BLaER1 (cell line): Measurements from ENCODE around the gene MYOC.
"Not testable (repeated sequence)": the region's sequence is repeated elsewhere in the genome, so short reads cannot be mapped to it uniquely, and the experiment has no call there.

ENCODE experiments used
- H3K27ac ChIP-seq: shearing (Covaris generic); formaldehyde crosslinking; 2 replicates; pipeline ENCODE4 v1.8.1; 2022
- H3K27me3 ChIP-seq: shearing (Covaris generic); formaldehyde crosslinking; 2 replicates; pipeline ENCODE4 v1.8.1; 2022
- H3K36me3 ChIP-seq: shearing (Covaris generic); formaldehyde crosslinking; 2 replicates; pipeline ENCODE4 v1.8.1; 2022
- H3K4me1 ChIP-seq: shearing (Covaris generic); formaldehyde crosslinking; 2 replicates; pipeline ENCODE4 v1.8.1; 2022
- H3K4me2 ChIP-seq: shearing (Covaris generic); formaldehyde crosslinking; 2 replicates; pipeline ENCODE4 v1.8.1; 2022
- H3K4me3 ChIP-seq: shearing (Covaris generic); formaldehyde crosslinking; 2 replicates; pipeline ENCODE4 v1.8.1; 2022
- H3K9ac ChIP-seq: shearing (Covaris generic); formaldehyde crosslinking; 2 replicates; pipeline ENCODE4 v1.8.1; 2022
- H3K9me3 ChIP-seq: shearing (Covaris generic); formaldehyde crosslinking; 2 replicates; pipeline ENCODE4 v1.8.1; 2022
- H4K20me1 ChIP-seq: shearing (Covaris generic); formaldehyde crosslinking; 2 replicates; pipeline ENCODE4 v1.8.1; 2022
- Cebpa-rat ChIP-seq: shearing (Covaris generic); IDR thresholded peaks from 2 replicates; pipeline ENCODE4 v1.8.1; 2022

The MYOC gene

GRCh38 chr1:171666114-171666769 lies 13.8 kb upstream of the MYOC start:
- Histone ChIP-seq H3K4me3 (no peak overlapping the region), H4K20me1 (no peaks in the 10 kb centered on the region), H3K4me2 (no peak overlapping the region), H3K4me1 (no peaks in the 10 kb centered on the region), H3K27ac (no peak overlapping the region), H3K27me3 (no peaks in the 10 kb centered on the region), H3K36me3 (no peaks in the 10 kb centered on the region), H3K9me3 (peaks cover 7% of the 10 kb centered on the region; the same call in 1 of the 2 replicates), H3K9ac (no peak overlapping the region)
- no peak for TF ChIP-seq Cebpa-rat

GRCh38 chr1:171664976-171665375 lies 12.5 kb upstream of the MYOC start:
- no peaks in the 10 kb centered on the region for H3K4me1 ChIP-seq
- TF ChIP-seq Cebpa-rat, result no peak
- H3K9me3 ChIP-seq, result no peaks in the 10 kb centered on the region
- no peak overlapping the region for H3K9ac ChIP-seq
- no peaks in the 10 kb centered on the region for H3K36me3 ChIP-seq
- no peaks in the 10 kb centered on the region for H4K20me1 ChIP-seq
- H3K27ac ChIP-seq, result no peak overlapping the region
- no peaks in the 10 kb centered on the region for H3K27me3 ChIP-seq
- no peak overlapping the region for H3K4me3 ChIP-seq
- no peak overlapping the region for H3K4me2 ChIP-seq

- Histone ChIP-seq H3K27ac (no peak overlapping the region), H3K9ac (no peak overlapping the region), H3K27me3 (no peaks in the 10 kb centered on the region)
These were observed 11.5 kb upstream of the MYOC start for GRCh38 chr1:171663854-171664575.

GRCh38 chr1:171663036-171663853 lies 10.8 kb upstream of the MYOC start:
- Histone ChIP-seq H3K9ac (no peak overlapping the region), H3K4me2 (no peak overlapping the region), H4K20me1 (no peaks in the 10 kb centered on the region), H3K36me3 (no peaks in the 10 kb centered on the region), H3K9me3 (no peaks in the 10 kb centered on the region), H3K27ac (no peak overlapping the region), H3K4me1 (no peaks in the 10 kb centered on the region), H3K4me3 (no peak overlapping the region), H3K27me3 (no peaks in the 10 kb centered on the region)
- no peak for TF ChIP-seq Cebpa-rat

More at GRCh38 chr1:171663854-171664575, 11.5 kb upstream of the MYOC start:
- no peak for TF ChIP-seq Cebpa-rat
- no peaks in the 10 kb centered on the region for H3K36me3 ChIP-seq
- H4K20me1 ChIP-seq, result no peaks in the 10 kb centered on the region
- no peaks in the 10 kb centered on the region for H3K9me3 ChIP-seq
- no peak overlapping the region for H3K4me3 ChIP-seq
- H3K4me1 ChIP-seq, result no peaks in the 10 kb centered on the region
- H3K4me2 ChIP-seq, result no peak overlapping the region

GRCh38 chr1:171661076-171661650 lies 8.7 kb upstream of the MYOC start:
- no peaks in the 10 kb centered on the region for H3K36me3 ChIP-seq
- H3K27ac ChIP-seq, result no peak overlapping the region
- H4K20me1 ChIP-seq, result no peaks in the 10 kb centered on the region
- H3K9me3 ChIP-seq, result no peaks in the 10 kb centered on the region
- H3K4me3 ChIP-seq, result no peak overlapping the region
- H3K4me1 ChIP-seq, result peaks cover 10% of the 10 kb centered on the region
- no peak overlapping the region for H3K9ac ChIP-seq
- no peak for TF ChIP-seq Cebpa-rat
- H3K27me3 ChIP-seq, result no peaks in the 10 kb centered on the region
- H3K4me2 ChIP-seq, result no peak overlapping the region

DNA sequence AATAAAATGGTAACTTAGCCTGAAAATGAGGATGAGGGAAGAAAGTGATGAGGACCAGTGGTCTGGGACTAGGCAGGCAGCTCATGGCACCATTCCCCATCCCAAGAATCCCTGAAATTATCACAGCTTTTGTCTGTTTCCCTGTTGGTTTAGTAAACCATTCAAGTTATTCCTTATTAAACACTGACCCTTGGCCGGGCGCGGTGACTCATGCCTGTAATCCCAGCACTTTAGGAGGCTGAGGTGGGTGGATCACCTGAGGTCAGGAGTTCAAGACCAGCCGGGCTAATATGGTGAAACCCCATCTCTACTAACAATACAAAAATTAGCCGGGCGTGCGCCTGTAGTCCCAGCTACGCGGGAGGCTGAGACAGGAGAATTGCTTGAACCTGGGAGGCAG lies 3.7 kb upstream of the MYOC start:
- H3K4me1 ChIP-seq, result peaks cover 35% of the 10 kb centered on the region
- peak overlapping the region; percentile 63 for H3K27ac ChIP-seq
- H4K20me1 ChIP-seq, H3K9ac ChIP-seq, H3K9me3 ChIP-seq, H3K36me3 ChIP-seq, H3K27me3 ChIP-seq: not testable (repeated sequence)
- peak overlapping the region; percentile 76 for H3K4me2 ChIP-seq
- 0 out of 2 replicates have a peak overlapping the region, but pooled peaks have one; percentile 9 for H3K4me3 ChIP-seq

GRCh38 chr1:171655746-171656116 lies 3.2 kb upstream of the MYOC start:
- no peaks in the 10 kb centered on the region for H3K9me3 ChIP-seq
- H3K4me3 ChIP-seq, result peak overlapping the region; percentile 9; the same call in 1 of the 2 replicates
- peak overlapping the region; percentile 63 for H3K27ac ChIP-seq
- H3K4me1 ChIP-seq, result peaks cover 35% of the 10 kb centered on the region
- H3K4me2 ChIP-seq, result peak overlapping the region; percentile 76
- no peak overlapping the region for H3K9ac ChIP-seq
- no peak for TF ChIP-seq Cebpa-rat
- no peaks in the 10 kb centered on the region for H4K20me1 ChIP-seq
- no peaks in the 10 kb centered on the region for H3K36me3 ChIP-seq
- H3K27me3 ChIP-seq, result no peaks in the 10 kb centered on the region

DNA sequence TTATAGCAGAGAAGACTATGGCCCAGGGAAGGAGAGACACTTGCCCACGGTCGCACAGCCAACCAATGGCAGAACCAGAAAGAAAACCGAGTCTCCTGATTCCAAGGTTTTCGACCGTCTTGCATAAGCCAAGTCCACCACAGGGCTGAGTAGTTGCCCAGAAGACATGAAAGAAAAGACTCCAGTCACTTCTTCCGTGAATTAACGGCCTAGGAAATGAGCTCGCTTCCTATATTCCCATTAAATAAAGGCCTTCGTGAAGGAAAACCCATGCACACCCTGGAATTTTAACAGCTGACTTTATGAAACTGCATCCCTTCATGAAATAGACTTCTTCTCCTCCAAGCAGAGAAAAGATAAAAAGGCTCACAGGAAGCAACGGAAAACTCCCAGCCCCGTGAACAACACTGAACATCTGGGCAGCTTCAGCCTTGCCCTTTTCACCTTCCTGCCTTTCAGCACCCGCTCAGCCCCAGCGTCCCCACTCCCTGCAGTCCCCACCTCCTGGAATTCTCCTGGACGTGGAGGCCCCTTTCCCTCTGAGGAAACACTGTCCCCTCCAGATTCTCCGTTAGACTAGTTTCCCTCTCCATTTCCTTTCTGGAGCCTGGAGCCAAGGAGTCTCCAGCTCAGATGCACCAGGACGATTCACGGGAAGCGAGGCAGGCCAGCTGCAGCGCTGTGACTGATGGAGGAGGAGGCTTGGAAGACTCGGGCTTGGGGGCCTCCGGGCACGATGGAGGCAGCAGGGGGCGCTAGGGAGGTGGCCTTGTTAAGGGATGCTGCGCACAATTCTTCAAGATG lies 2.7 kb upstream of the MYOC start:
- Histone ChIP-seq H3K36me3 (no peaks in the 10 kb centered on the region), H3K4me1 (peaks cover 35% of the 10 kb centered on the region), H3K4me3 (peak overlapping the region; percentile 9; the same call in 1 of the 2 replicates), H3K27ac (peak overlapping the region; percentile 63), H3K4me2 (peak overlapping the region; percentile 76), H4K20me1 (no peaks in the 10 kb centered on the region), H3K9ac (0 out of 2 replicates have a peak overlapping the region, but pooled peaks have one; percentile 15), H3K9me3 (no peaks in the 10 kb centered on the region), H3K27me3 (no peaks in the 10 kb centered on the region)
- no peak for TF ChIP-seq Cebpa-rat
